Measurements from ENCODE around the gene FOLR1. TPM values are rescaled to one million over a fixed set of nuclear protein-coding genes. Genes with fewer than 3 reads are reported as not detected.
"Not testable (repeated sequence)": the region's sequence is repeated elsewhere in the genome, so short reads cannot be mapped to it uniquely, and the experiment has no call there.

Gene FOLR1
- total RNA-seq, 1 donor from 2014 or later, result not detected

- Mint-ChIP-seq H3K9me3 (no peaks in the 10 kb centered on the region), H3K27me3 (ENCODE audit: low read depth) (no peaks in the 10 kb centered on the region), H3K4me3 (no peak overlapping the region), H3K36me3 (ENCODE audit: low read depth) (no peaks in the 10 kb centered on the region), H3K4me1 (no peaks in the 10 kb centered on the region), H3K27ac (ENCODE audit: unreplicated experiment) (no peak overlapping the region)
- no peak for DNase-seq (ENCODE audit: low read depth, low spot score)
- TF ChIP-seq, protein P1, sequence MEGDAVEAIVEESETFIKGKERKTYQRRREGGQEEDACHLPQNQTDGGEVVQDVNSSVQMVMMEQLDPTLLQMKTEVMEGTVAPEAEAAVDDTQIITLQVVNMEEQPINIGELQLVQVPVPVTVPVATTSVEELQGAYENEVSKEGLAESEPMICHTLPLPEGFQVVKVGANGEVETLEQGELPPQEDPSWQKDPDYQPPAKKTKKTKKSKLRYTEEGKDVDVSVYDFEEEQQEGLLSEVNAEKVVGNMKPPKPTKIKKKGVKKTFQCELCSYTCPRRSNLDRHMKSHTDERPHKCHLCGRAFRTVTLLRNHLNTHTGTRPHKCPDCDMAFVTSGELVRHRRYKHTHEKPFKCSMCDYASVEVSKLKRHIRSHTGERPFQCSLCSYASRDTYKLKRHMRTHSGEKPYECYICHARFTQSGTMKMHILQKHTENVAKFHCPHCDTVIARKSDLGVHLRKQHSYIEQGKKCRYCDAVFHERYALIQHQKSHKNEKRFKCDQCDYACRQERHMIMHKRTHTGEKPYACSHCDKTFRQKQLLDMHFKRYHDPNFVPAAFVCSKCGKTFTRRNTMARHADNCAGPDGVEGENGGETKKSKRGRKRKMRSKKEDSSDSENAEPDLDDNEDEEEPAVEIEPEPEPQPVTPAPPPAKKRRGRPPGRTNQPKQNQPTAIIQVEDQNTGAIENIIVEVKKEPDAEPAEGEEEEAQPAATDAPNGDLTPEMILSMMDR (conservative IDR thresholded peaks at IDR 0.05), result no peak
Measured at GRCh38 chr11:72203163-72203562, 11.2 kb downstream of the FOLR1 start.

- no peak for DNase-seq (ENCODE audit: low read depth, low spot score)
- H3K4me1 Mint-ChIP-seq, result no peaks in the 10 kb centered on the region
- no peaks in the 10 kb centered on the region for H3K9me3 Mint-ChIP-seq
- no peak overlapping the region for H3K4me3 Mint-ChIP-seq
- no peak overlapping the region for H3K27ac Mint-ChIP-seq (ENCODE audit: unreplicated experiment)
- H3K36me3 Mint-ChIP-seq (ENCODE audit: low read depth), result no peaks in the 10 kb centered on the region
- no peaks in the 10 kb centered on the region for H3K27me3 Mint-ChIP-seq (ENCODE audit: low read depth)
- TF ChIP-seq, protein P1 (conservative IDR thresholded peaks at IDR 0.05), result no peak
Measured at GRCh38 chr11:72204886-72205285, 12.9 kb downstream of the FOLR1 start.

- H3K27me3 Mint-ChIP-seq (ENCODE audit: low read depth); H3K4me3 Mint-ChIP-seq; H3K4me1 Mint-ChIP-seq; DNase-seq (ENCODE audit: low read depth, low spot score); H3K9me3 Mint-ChIP-seq; H3K36me3 Mint-ChIP-seq (ENCODE audit: low read depth); H3K27ac Mint-ChIP-seq (ENCODE audit: unreplicated experiment): not testable (repeated sequence)
Measured at GRCh38 chr11:72206794-72207193, 14.9 kb downstream of the FOLR1 start.

DNA sequence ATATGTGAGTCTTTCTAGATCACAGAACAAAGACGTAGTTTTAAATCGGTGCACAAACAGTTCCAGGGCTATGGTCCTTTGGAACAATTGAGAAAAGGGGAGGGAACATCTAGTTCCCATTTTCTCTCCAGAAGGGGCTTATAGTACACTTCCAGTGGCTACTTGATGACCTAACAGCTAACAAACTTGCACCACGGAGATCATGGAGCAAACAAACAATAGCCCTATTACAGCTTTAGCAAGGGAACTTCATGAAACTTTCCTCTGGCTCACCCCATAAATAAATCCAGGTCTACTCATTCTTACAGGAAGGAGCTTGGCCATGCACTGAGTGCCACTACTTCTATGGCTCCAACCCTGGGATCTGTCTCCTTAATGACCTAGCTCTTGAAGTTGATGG is 16.3 kb downstream of the FOLR1 start:
- TF ChIP-seq, protein P1 (conservative IDR thresholded peaks at IDR 0.05), result no peak
- no peaks in the 10 kb centered on the region for H3K36me3 Mint-ChIP-seq (ENCODE audit: low read depth)
- no peak overlapping the region for H3K4me3 Mint-ChIP-seq
- no peak overlapping the region for H3K27ac Mint-ChIP-seq (ENCODE audit: unreplicated experiment)
- H3K27me3 Mint-ChIP-seq (ENCODE audit: low read depth), result peaks cover 5% of the 10 kb centered on the region
- no peak for DNase-seq (ENCODE audit: low read depth, low spot score)
- H3K9me3 Mint-ChIP-seq, result no peaks in the 10 kb centered on the region
- no peaks in the 10 kb centered on the region for H3K4me1 Mint-ChIP-seq

GRCh38 chr11:72209101-72209500 is 17.2 kb downstream of the FOLR1 start:
- H3K27me3 Mint-ChIP-seq (ENCODE audit: low read depth), result peaks cover 10% of the 10 kb centered on the region
- H3K36me3 Mint-ChIP-seq (ENCODE audit: low read depth), result no peaks in the 10 kb centered on the region
- TF ChIP-seq, protein P1 (conservative IDR thresholded peaks at IDR 0.05), result no peak
- no peak for DNase-seq (ENCODE audit: low read depth, low spot score)
- no peaks in the 10 kb centered on the region for H3K4me1 Mint-ChIP-seq
- H3K9me3 Mint-ChIP-seq, result no peaks in the 10 kb centered on the region
- no peak overlapping the region for H3K27ac Mint-ChIP-seq (ENCODE audit: unreplicated experiment)
- H3K4me3 Mint-ChIP-seq, result no peak overlapping the region

- no peak within 1 kb of the TSS for H3K4me3 Mint-ChIP-seq
- H3K36me3 Mint-ChIP-seq (ENCODE audit: low read depth), result no peaks in the 10 kb centered on the region
- H3K9me3 Mint-ChIP-seq, result no peaks in the 10 kb centered on the region
- H3K4me1 Mint-ChIP-seq, result no peaks in the 10 kb centered on the region
- no peak for DNase-seq (ENCODE audit: low read depth, low spot score)
- TF ChIP-seq, protein P1 (conservative IDR thresholded peaks at IDR 0.05), result no peak
- H3K27ac Mint-ChIP-seq (ENCODE audit: unreplicated experiment), result no peak within 1 kb of the TSS
- H3K27me3 Mint-ChIP-seq (ENCODE audit: low read depth), result peaks cover 49% of the 10 kb centered on the region
Measured at GRCh38 chr11:72216638-72217037, 24.7 kb downstream of the FOLR1 start, which contains the start of gene FOLR2. FOLR2 (plus strand) TSS chr11:72216794; CDS start chr11:72218585, 1,791 bp downstream.

All from neural crest cell (in vitro differentiated cells).